Karpas-422 (cell line): ENCODE results near the gene CCL28. TPM values are rescaled to one million over a fixed set of nuclear protein-coding genes. Genes with fewer than 3 reads are reported as not detected.

Experiments used
- DNase-seq: peaks from one replicate; pipeline ENCODE4 v3.0.0-alpha.2; 2015
- H2AFZ ChIP-seq: fragments of 200-600 bp; sonication (generic); 2 replicates; pipeline ENCODE4 v1.6.1; 2014; ENCODE audit warnings: antibody characterized with exemption, low read length, mixed read lengths
- H3K27ac ChIP-seq: fragments of 200-600 bp; sonication (generic); 2 replicates; pipeline ENCODE4 v1.5.1; 2014; ENCODE audit warnings: mild to moderate bottlenecking, low read length, moderate library complexity
- H3K27me3 ChIP-seq: fragments of 200-600 bp; sonication (generic); 2 replicates; pipeline ENCODE4 v1.6.1; 2014; ENCODE audit warnings: low read length, mixed read lengths
- H3K36me3 ChIP-seq: fragments of 200-600 bp; sonication (generic); 2 replicates; pipeline ENCODE4 v1.6.1; 2014; ENCODE audit warnings: low read length, mixed read lengths; ENCODE audit not compliant: insufficient read depth
- H3K4me1 ChIP-seq: fragments of 200-600 bp; sonication (generic); 2 replicates; pipeline ENCODE4 v1.6.1; 2014; ENCODE audit warnings: mild to moderate bottlenecking, low read length, mixed read lengths
- H3K4me2 ChIP-seq: fragments of 200-600 bp; sonication (generic); 2 replicates; pipeline ENCODE4 v1.6.1; 2014; ENCODE audit warnings: low read length, low read depth, mild to moderate bottlenecking; ENCODE audit not compliant: poor library complexity, severe bottlenecking
- H3K4me3 ChIP-seq: fragments of 200-600 bp; sonication (generic); 2 replicates; pipeline ENCODE4 v1.5.1; 2014; ENCODE audit warnings: mild to moderate bottlenecking, antibody characterized with exemption, low read length, mixed read lengths
- H3K79me2 ChIP-seq: fragments of 200-600 bp; sonication (generic); 2 replicates; pipeline ENCODE4 v1.6.1; 2014; ENCODE audit warnings: mild to moderate bottlenecking, low read length, mixed read lengths
- H3K9ac ChIP-seq: fragments of 200-600 bp; sonication (generic); 2 replicates; pipeline ENCODE4 v1.6.0; 2014; ENCODE audit warnings: low read length
- H3K9me2 ChIP-seq: fragments of 200-600 bp; sonication (generic), shearing (Covaris generic); replicated peaks from 2 replicates; pipeline ENCODE4 v1.6.0; 2014; ENCODE audit warnings: mild to moderate bottlenecking, low read length, moderate library complexity; ENCODE audit not compliant: insufficient read depth
- H3K9me3 ChIP-seq: fragments of 300-700, 200-600 bp; sonication (generic); 2 replicates; pipeline ENCODE4 v1.6.1; 2014; ENCODE audit warnings: low read length, mixed read lengths
- H4K20me1 ChIP-seq: fragments of 200-600 bp; sonication (generic); 2 replicates; pipeline ENCODE4 v1.6.1; 2014; ENCODE audit warnings: mild to moderate bottlenecking, antibody characterized with exemption, low read length, low read depth; ENCODE audit not compliant: insufficient read depth
- total RNA-seq: library from RNA; depleted of rRNA; stranded (reverse); fragments of >200 nt; shearing (Covaris generic); gene quantifications from 2 replicates; pipeline ENCODE4 v1.2.3, GENCODE V29; 2014; ENCODE audit warnings: low replicate concordance

The CCL28 gene
- total RNA-seq, 1 experiment from 2014 or later: 42.3 TPM

- H3K9me3 ChIP-seq: peaks cover 5% of the 10 kb centered on the region
- H3K27ac ChIP-seq: no peak overlapping the region
- no peak overlapping the region for H3K4me2 ChIP-seq
- H4K20me1 ChIP-seq: no peaks in the 10 kb centered on the region
- H3K79me2 ChIP-seq: no peaks in the 10 kb centered on the region
- H2AFZ ChIP-seq: no peak overlapping the region
- H3K9me2 ChIP-seq: no peaks in the 10 kb centered on the region
- no peaks in the 10 kb centered on the region for H3K36me3 ChIP-seq
- H3K4me3 ChIP-seq: no peak overlapping the region
- no peak overlapping the region for H3K9ac ChIP-seq
- no peak for DNase-seq
- peaks cover 3% of the 10 kb centered on the region; the same call in 1 of the 2 replicates for H3K4me1 ChIP-seq
- no peaks in the 10 kb centered on the region for H3K27me3 ChIP-seq
These were observed 53.5 kb downstream of the CCL28 start for GRCh38 chr5:43358726-43359125.

- Histone ChIP-seq H3K9me2 (no peaks in the 10 kb centered on the region), H4K20me1 (no peaks in the 10 kb centered on the region), H3K4me1 (peaks cover 3% of the 10 kb centered on the region; the same call in 1 of the 2 replicates), H3K79me2 (no peaks in the 10 kb centered on the region), H3K4me3 (no peak overlapping the region), H3K9me3 (peaks cover 5% of the 10 kb centered on the region), H3K36me3 (no peaks in the 10 kb centered on the region), H3K27ac (no peak overlapping the region), H3K9ac (no peak overlapping the region), H2AFZ (no peak overlapping the region), H3K4me2 (no peak overlapping the region), H3K27me3 (no peaks in the 10 kb centered on the region)
- no peak for DNase-seq
These were observed 53.9 kb downstream of the CCL28 start for GRCh38 chr5:43358301-43358700.

- Histone ChIP-seq H3K9me2 (no peaks in the 10 kb centered on the region), H3K4me3 (no peak overlapping the region), H3K9ac (no peak overlapping the region), H3K79me2 (no peaks in the 10 kb centered on the region), H3K9me3 (peaks cover 5% of the 10 kb centered on the region), H3K36me3 (no peaks in the 10 kb centered on the region), H3K4me2 (no peak overlapping the region), H2AFZ (no peak overlapping the region), H3K4me1 (peaks cover 3% of the 10 kb centered on the region; the same call in 1 of the 2 replicates), H4K20me1 (no peaks in the 10 kb centered on the region), H3K27ac (no peak overlapping the region), H3K27me3 (no peaks in the 10 kb centered on the region)
- no peak for DNase-seq
These were observed 54.3 kb downstream of the CCL28 start for GRCh38 chr5:43357878-43358281.

GRCh38 chr5:43357067-43357466 is 55.1 kb downstream of the CCL28 start:
- Histone ChIP-seq H3K9me2 (no peaks in the 10 kb centered on the region), H2AFZ (no peak overlapping the region), H3K27me3 (no peaks in the 10 kb centered on the region), H3K9ac (no peak overlapping the region), H3K4me3 (no peak overlapping the region), H3K4me1 (peaks cover 3% of the 10 kb centered on the region; the same call in 1 of the 2 replicates), H3K9me3 (peaks cover 5% of the 10 kb centered on the region), H3K36me3 (no peaks in the 10 kb centered on the region), H3K27ac (no peak overlapping the region), H3K79me2 (no peaks in the 10 kb centered on the region), H3K4me2 (no peak overlapping the region), H4K20me1 (no peaks in the 10 kb centered on the region)
- DNase-seq: no peak

DNA sequence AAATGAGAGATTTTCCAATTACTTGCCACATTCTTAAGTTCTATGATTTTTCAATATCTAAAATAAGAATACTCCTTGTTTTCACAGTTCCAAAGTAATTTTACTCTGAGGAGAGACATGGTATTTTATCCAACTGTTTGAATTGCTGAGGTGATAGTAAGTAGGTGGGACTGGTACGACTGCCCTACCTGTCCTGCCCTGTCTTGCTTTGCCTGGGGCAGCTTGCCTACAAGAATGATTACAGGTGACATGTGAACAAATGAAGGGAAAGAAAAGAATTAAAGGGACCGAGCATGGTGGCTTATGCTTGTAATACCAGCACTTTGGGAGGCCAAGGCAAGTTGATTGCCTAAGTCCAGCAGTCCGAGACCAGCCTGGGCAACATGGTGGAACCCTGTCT is 57.4 kb downstream of the CCL28 start:
- DNase-seq: no peak
- Histone ChIP-seq H3K27me3 (no peaks in the 10 kb centered on the region), H3K4me2 (no peak overlapping the region), H4K20me1 (no peaks in the 10 kb centered on the region), H3K9me3 (peaks cover 3% of the 10 kb centered on the region), H3K79me2 (no peaks in the 10 kb centered on the region), H2AFZ (no peak overlapping the region), H3K9ac (no peak overlapping the region), H3K27ac (no peak overlapping the region), H3K36me3 (no peaks in the 10 kb centered on the region), H3K9me2 (no peaks in the 10 kb centered on the region), H3K4me1 (peaks cover 3% of the 10 kb centered on the region; the same call in 1 of the 2 replicates), H3K4me3 (no peak overlapping the region)

GRCh38 chr5:43353668-43354067 is 58.5 kb downstream of the CCL28 start:
- Histone ChIP-seq H4K20me1 (no peaks in the 10 kb centered on the region), H3K9me3 (no peaks in the 10 kb centered on the region), H3K9ac (no peak overlapping the region), H3K9me2 (no peaks in the 10 kb centered on the region), H3K79me2 (no peaks in the 10 kb centered on the region), H3K4me2 (no peak overlapping the region), H2AFZ (no peak overlapping the region), H3K4me1 (peaks cover 3% of the 10 kb centered on the region; the same call in 1 of the 2 replicates), H3K27me3 (no peaks in the 10 kb centered on the region), H3K4me3 (no peak overlapping the region), H3K36me3 (no peaks in the 10 kb centered on the region), H3K27ac (no peak overlapping the region)
- no peak for DNase-seq

GRCh38 chr5:43352915-43353314 is 59.3 kb downstream of the CCL28 start:
- no peaks in the 10 kb centered on the region for H3K9me3 ChIP-seq
- no peak overlapping the region for H3K4me2 ChIP-seq
- no peak overlapping the region for H3K27ac ChIP-seq
- no peak overlapping the region for H3K4me3 ChIP-seq
- H3K79me2 ChIP-seq: no peaks in the 10 kb centered on the region
- H4K20me1 ChIP-seq: no peaks in the 10 kb centered on the region
- no peak overlapping the region for H2AFZ ChIP-seq
- peaks cover 3% of the 10 kb centered on the region; the same call in 1 of the 2 replicates for H3K4me1 ChIP-seq
- no peaks in the 10 kb centered on the region for H3K9me2 ChIP-seq
- no peaks in the 10 kb centered on the region for H3K36me3 ChIP-seq
- no peak overlapping the region for H3K9ac ChIP-seq
- no peaks in the 10 kb centered on the region for H3K27me3 ChIP-seq
- DNase-seq: no peak

GRCh38 chr5:43352131-43352530 is 60.1 kb downstream of the CCL28 start:
- Histone ChIP-seq H3K4me2 (no peak overlapping the region), H3K4me3 (no peak overlapping the region), H3K79me2 (no peaks in the 10 kb centered on the region), H4K20me1 (no peaks in the 10 kb centered on the region), H3K9me3 (no peaks in the 10 kb centered on the region), H3K4me1 (peaks cover 1% of the 10 kb centered on the region; the same call in 1 of the 2 replicates), H3K27me3 (no peaks in the 10 kb centered on the region), H3K27ac (no peak overlapping the region), H3K9ac (no peak overlapping the region), H3K9me2 (no peaks in the 10 kb centered on the region), H2AFZ (no peak overlapping the region), H3K36me3 (no peaks in the 10 kb centered on the region)
- no peak for DNase-seq
